ENCODE measurements around the gene CNOT3. TPM values are rescaled to one million over a fixed set of nuclear protein-coding genes. Genes with fewer than 3 reads are reported as not detected.

Gene CNOT3
- total RNA-seq, 1 experiment from 2014 or later: 91.2 TPM

GRCh38 chr19:54162884-54163283 is 25.3 kb downstream of the CNOT3 start:
- DNase-seq: no peak
- no peak overlapping the region for H3T11ph ChIP-seq (ENCODE audit: low read length)
- TF ChIP-seq CTCF (conservative IDR thresholded peaks at IDR 0.05): no peak
- Mint-ChIP-seq H3K4me1 (peaks cover 33 to 41% of the 10 kb centered on the region in 2 experiments), H3K27me3 (ENCODE audit: low read depth) (peaks cover 41% of the 10 kb centered on the region), H3K9me3 (peaks cover 0 to 6% of the 10 kb centered on the region in 2 experiments; a peak in 2 of 5 replicates), H3K27ac (0 out of 7 replicates have a peak overlapping the region, but pooled peaks of 1 of the 3 experiments have one; percentile 8), H3K4me3 (peak overlapping the region; percentile 72 to 93; a peak in 4 of 5 replicates), H3K36me3 (ENCODE audit: insufficient read depth in 1 of 3, low read depth in 3 of 3) (peaks cover 4 to 9% (median 6%) of the 10 kb centered on the region in 3 experiments)
- H3K79me2 ChIP-seq (ENCODE audit: insufficient read depth, low read length): no peaks in the 10 kb centered on the region; the same call in 1 of the 2 replicates
- H2BK15ac ChIP-seq (ENCODE audit: low read depth, low read length): no peak overlapping the region
- no peaks in the 10 kb centered on the region for H3K79me1 ChIP-seq (ENCODE audit: insufficient read depth, low read depth, low read length, poor library complexity, severe bottlenecking)
- H3K23me2 ChIP-seq (ENCODE audit: insufficient read length, low read depth, low read length, poor library complexity, severe bottlenecking): peaks cover 18% of the 10 kb centered on the region
- H2BK12ac ChIP-seq (ENCODE audit: insufficient read length, low read depth, low read length): no peak overlapping the region
- no peaks in the 10 kb centered on the region for H4K20me1 ChIP-seq (ENCODE audit: control insufficient read depth, insufficient read depth, insufficient read length)
- H4K5ac ChIP-seq (ENCODE audit: insufficient read length, low read depth, low read length): no peak overlapping the region
- H2AK5ac ChIP-seq (ENCODE audit: insufficient read length, low read length): no peak overlapping the region
- H3K56ac ChIP-seq (ENCODE audit: insufficient read length, low read depth, low read length): no peak overlapping the region
- no peak overlapping the region for H3K23ac ChIP-seq (ENCODE audit: insufficient read length, low read depth, low read length)
- no peak overlapping the region for H3K14ac ChIP-seq (ENCODE audit: insufficient read depth, low read length)
- H4K8ac ChIP-seq (replicated peaks; ENCODE audit: insufficient read length, low read depth, low read length): no peak overlapping the region
- no peak overlapping the region for H3K27ac ChIP-seq (ENCODE audit: insufficient read length, low read depth, low read length)
- WGBS (ENCODE audit: extremely low coverage, insufficient read length, low lambda C conversion rate): no CpG with 5 or more reads among the region's 14 CpGs
- H2BK5ac ChIP-seq (ENCODE audit: insufficient read length, low read length): no peak overlapping the region
- no peaks in the 10 kb centered on the region for H3K4me1 ChIP-seq (ENCODE audit: insufficient read depth, low read length)
- H2BK120ac ChIP-seq (ENCODE audit: low read depth, low read length, poor library complexity, severe bottlenecking): no peak overlapping the region
- H3K4me2 ChIP-seq (ENCODE audit: insufficient read depth, insufficient read length, low read length): peak overlapping the region; percentile 53
- no peak overlapping the region for H2AFZ ChIP-seq (ENCODE audit: low read length)
- no peak overlapping the region for H3K18ac ChIP-seq (ENCODE audit: insufficient read length, low read depth, low read length)
- H3K9ac ChIP-seq (ENCODE audit: extremely low read depth, insufficient read length, low read length): no peak overlapping the region
- H4K91ac ChIP-seq (ENCODE audit: insufficient read length, low read depth, low read length): no peak overlapping the region
- H2BK20ac ChIP-seq (ENCODE audit: low read depth, low read length, poor library complexity, severe bottlenecking): no peak overlapping the region
- H3K27me3 ChIP-seq (ENCODE audit: insufficient read depth, low read length): no peaks in the 10 kb centered on the region
- H3K4ac ChIP-seq (ENCODE audit: low read depth, low read length): no peak overlapping the region
- H3K9me3 ChIP-seq (ENCODE audit: control insufficient read depth, low read depth, low read length): no peaks in the 10 kb centered on the region

Data from H9 (cell line).